H9 (cell line): ENCODE measurements around the gene SEMA7A. TPM values are rescaled to one million over a fixed set of nuclear protein-coding genes. Genes with fewer than 3 reads are reported as not detected.
A peak's percentile ranks its signal among the peaks of the same experiment; 100 is the strongest.
"Not testable (repeated sequence)": the region's sequence is repeated elsewhere in the genome, so short reads cannot be mapped to it uniquely, and the experiment has no call there.

Experiments
- DNase-seq: peaks from one replicate; pipeline ENCODE4 v3.0.0-alpha.2; 2017
- H2AFZ ChIP-seq: one replicate; pipeline ENCODE4 v1.6.1; 2013; ENCODE audit warnings: mild to moderate bottlenecking, low read length, control low read depth, moderate library complexity
- H2AK5ac ChIP-seq: 2 replicates; pipeline ENCODE4 v1.6.1; 2013; ENCODE audit warnings: low read length, control low read depth, mixed read lengths; ENCODE audit not compliant: insufficient read length
- H2BK120ac ChIP-seq: one replicate; pipeline ENCODE4 v1.6.1; 2013; ENCODE audit warnings: low read depth, mild to moderate bottlenecking, low read length, control low read depth, inconsistent platforms; ENCODE audit not compliant: poor library complexity, severe bottlenecking
- H2BK12ac ChIP-seq: 2 replicates; pipeline ENCODE4 v1.6.1; 2013; ENCODE audit warnings: low read length, control low read depth, mixed read lengths, low read depth; ENCODE audit not compliant: insufficient read length
- H2BK15ac ChIP-seq: 2 replicates; pipeline ENCODE4 v1.6.1; 2013; ENCODE audit warnings: low read depth, low read length, control low read depth
- H2BK20ac ChIP-seq: one replicate; pipeline ENCODE4 v1.6.1; 2013; ENCODE audit warnings: low read depth, mild to moderate bottlenecking, low read length, control low read depth, inconsistent platforms; ENCODE audit not compliant: poor library complexity, severe bottlenecking
- H2BK5ac ChIP-seq: 2 replicates; pipeline ENCODE4 v1.6.1; 2013; ENCODE audit warnings: low read length, control low read depth, mixed read lengths; ENCODE audit not compliant: insufficient read length
- H3K14ac ChIP-seq: 2 replicates; pipeline ENCODE4 v1.6.1; 2013; ENCODE audit warnings: low read length, control low read depth; ENCODE audit not compliant: insufficient read depth
- H3K18ac ChIP-seq: 2 replicates; pipeline ENCODE4 v1.6.1; 2013; ENCODE audit warnings: low read depth, mild to moderate bottlenecking, mixed read lengths, low read length, control low read depth; ENCODE audit not compliant: insufficient read length
- H3K23ac ChIP-seq: 2 replicates; pipeline ENCODE4 v1.6.1; 2013; ENCODE audit warnings: low read length, control low read depth, mixed read lengths, low read depth; ENCODE audit not compliant: insufficient read length
- H3K23me2 ChIP-seq: 2 replicates; pipeline ENCODE4 v1.6.1; 2013; ENCODE audit warnings: low read depth, mild to moderate bottlenecking, mixed read lengths, low read length, control low read depth; ENCODE audit not compliant: insufficient read length, poor library complexity, severe bottlenecking
- H3K27ac ChIP-seq: 2 replicates; pipeline ENCODE4 v1.5.1; 2013; ENCODE audit warnings: low read length, control low read depth, mixed read lengths, low read depth; ENCODE audit not compliant: insufficient read length
- H3K27me3 ChIP-seq: 2 replicates; pipeline ENCODE4 v1.6.1; 2013; ENCODE audit warnings: low read length, control low read depth, inconsistent platforms; ENCODE audit not compliant: insufficient read depth
- H3K4ac ChIP-seq: 2 replicates; pipeline ENCODE4 v1.6.1; 2013; ENCODE audit warnings: low read depth, mild to moderate bottlenecking, control low read depth, inconsistent platforms, low read length, moderate library complexity
- H3K4me1 ChIP-seq: 2 replicates; pipeline ENCODE4 v1.6.1; 2013; ENCODE audit warnings: low read length, control low read depth, inconsistent platforms; ENCODE audit not compliant: insufficient read depth
- H3K4me2 ChIP-seq: 2 replicates; pipeline ENCODE4 v1.6.1; 2013; ENCODE audit warnings: low read length, control low read depth, mixed read lengths; ENCODE audit not compliant: insufficient read length, insufficient read depth
- H3K56ac ChIP-seq: 2 replicates; pipeline ENCODE4 v1.6.1; 2013; ENCODE audit warnings: low read depth, mild to moderate bottlenecking, mixed read lengths, low read length, control low read depth; ENCODE audit not compliant: insufficient read length
- H3K79me1 ChIP-seq: 2 replicates; pipeline ENCODE4 v1.6.1; 2013; ENCODE audit warnings: low read depth, mild to moderate bottlenecking, moderate library complexity, low read length, control low read depth, inconsistent platforms; ENCODE audit not compliant: insufficient read depth, poor library complexity, severe bottlenecking
- H3K79me2 ChIP-seq: 2 replicates; pipeline ENCODE4 v1.6.1; 2013; ENCODE audit warnings: low read length, control low read depth, inconsistent platforms; ENCODE audit not compliant: insufficient read depth
- H3K9ac ChIP-seq: 2 replicates; pipeline ENCODE4 v1.6.1; 2013; ENCODE audit warnings: low read length, control low read depth, mixed read lengths; ENCODE audit not compliant: insufficient read length; ENCODE audit errors: extremely low read depth
- H3K9me3 ChIP-seq: one replicate; pipeline ENCODE4 v1.6.1; 2013; ENCODE audit warnings: low read depth, low read length, inconsistent platforms; ENCODE audit not compliant: control insufficient read depth
- H3T11ph ChIP-seq: one replicate; pipeline ENCODE4 v1.6.1; 2013; ENCODE audit warnings: mild to moderate bottlenecking, low read length, control low read depth, inconsistent platforms
- H4K20me1 ChIP-seq: one replicate; pipeline ENCODE4 v1.6.1; 2013; ENCODE audit not compliant: control insufficient read depth, insufficient read length, insufficient read depth
- H4K5ac ChIP-seq: 2 replicates; pipeline ENCODE4 v1.6.1; 2013; ENCODE audit warnings: low read depth, mild to moderate bottlenecking, mixed read lengths, low read length, control low read depth; ENCODE audit not compliant: insufficient read length
- H4K8ac ChIP-seq: replicated peaks from 2 replicates; pipeline ENCODE4 v1.6.1; 2013; ENCODE audit warnings: low read length, control low read depth, mixed read lengths, low read depth; ENCODE audit not compliant: insufficient read length
- H4K91ac ChIP-seq: 2 replicates; pipeline ENCODE4 v1.6.1; 2013; ENCODE audit warnings: low read depth, mild to moderate bottlenecking, moderate library complexity, mixed read lengths, low read length, control low read depth; ENCODE audit not compliant: insufficient read length
- H3K27ac Mint-ChIP-seq, 3 experiments: 2 replicates in 2 of 3; 3 replicates in 1 of 3; pipeline ENCODE4 v1.8.0; 2020 to 2021; ENCODE audit warnings: mixed read lengths in 3 of 3, mild to moderate bottlenecking in 1 of 3, moderate library complexity in 1 of 3
- H3K27me3 Mint-ChIP-seq: 2 replicates; pipeline ENCODE4 v1.8.0; 2021; ENCODE audit warnings: low read depth, mild to moderate bottlenecking, moderate library complexity, mixed read lengths
- H3K36me3 Mint-ChIP-seq, 3 experiments: 2 replicates in 2 of 3; 3 replicates in 1 of 3; pipeline ENCODE4 v1.8.0; 2020 to 2021; ENCODE audit warnings: low read depth in 3 of 3, mixed read lengths in 3 of 3; ENCODE audit not compliant: insufficient read depth in 1 of 3
- H3K4me1 Mint-ChIP-seq, 2 experiments: 2 replicates each; pipeline ENCODE4 v1.8.0; 2020; ENCODE audit warnings: mixed read lengths in 2 of 2
- H3K4me3 Mint-ChIP-seq, 2 experiments: 2 replicates in 1 of 2; 3 replicates in 1 of 2; pipeline ENCODE4 v1.8.0; 2020 to 2021; ENCODE audit warnings: mild to moderate bottlenecking in 2 of 2, mixed read lengths in 2 of 2, moderate library complexity in 1 of 2
- H3K9me3 Mint-ChIP-seq, 2 experiments: 2 replicates in 1 of 2; 3 replicates in 1 of 2; pipeline ENCODE4 v1.8.0; 2020; ENCODE audit warnings: mild to moderate bottlenecking in 2 of 2, mixed read lengths in 2 of 2, moderate library complexity in 1 of 2
- WGBS: extraction: QIAGEN DNeasy Blood & Tissue Kit; methylation state at CpG from one replicate; pipeline ENCODE4 v1.1.7; 2013; ENCODE audit warnings: missing lambda C conversion rate, low lambda C conversion rate, mixed read lengths; ENCODE audit not compliant: insufficient read length; ENCODE audit errors: extremely low coverage; 5-methylcytosine and 5-hydroxymethylcytosine counted together
- microRNA-seq: library from miRNA; unstranded; fragments of <30 nt; microRNA quantifications from one replicate; pipeline ENCODE4, GENCODE V29; 2020; ENCODE audit warnings: borderline microRNAs expressed
- total RNA-seq: library from RNA; stranded (reverse); gene quantifications from 2 replicates; pipeline ENCODE4 v1.2.1, GENCODE V29; 2021

Gene SEMA7A
- total RNA-seq, 1 experiment from 2014 or later, result 5.7 TPM

DNA sequence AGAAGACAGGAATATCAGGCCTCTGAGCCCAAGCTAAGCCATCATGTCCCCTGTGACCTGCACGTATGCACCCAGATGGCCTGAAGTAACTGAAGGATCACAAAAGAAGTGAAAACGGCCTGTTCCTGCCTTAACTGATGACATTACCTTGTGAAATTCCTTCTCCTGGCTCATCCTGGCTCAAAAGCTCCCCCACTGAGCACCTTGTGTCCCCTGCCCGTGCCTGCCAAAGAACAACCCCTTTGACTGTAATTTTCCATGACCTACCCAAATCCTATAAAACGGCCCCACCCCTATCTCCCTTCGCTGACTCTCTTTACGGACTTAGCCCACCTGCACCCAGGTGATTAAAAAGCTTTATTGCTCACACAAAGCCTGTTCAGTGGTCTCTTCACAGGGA, 74.4 kb downstream of the SEMA7A start:
- not testable (repeated sequence) for H3T11ph ChIP-seq, H2BK120ac ChIP-seq, H3K9ac ChIP-seq, H3K14ac ChIP-seq, H4K20me1 ChIP-seq, H4K91ac ChIP-seq, H3K27ac ChIP-seq, H3K27ac Mint-ChIP-seq, H3K79me1 ChIP-seq, H3K4me3 Mint-ChIP-seq, H3K23ac ChIP-seq, H3K4ac ChIP-seq, H3K4me1 ChIP-seq, H4K5ac ChIP-seq, H2BK12ac ChIP-seq, H3K23me2 ChIP-seq, H3K9me3 ChIP-seq, H3K18ac ChIP-seq, H2BK5ac ChIP-seq, H3K4me1 Mint-ChIP-seq, H4K8ac ChIP-seq, H2AK5ac ChIP-seq, H2BK20ac ChIP-seq, H2BK15ac ChIP-seq, H3K56ac ChIP-seq, H3K79me2 ChIP-seq, H3K4me2 ChIP-seq, H3K27me3 ChIP-seq, H2AFZ ChIP-seq
- peak; percentile 72 for DNase-seq
- no CpG with 5 or more reads among the region's 6 CpGs for WGBS
- Mint-ChIP-seq H3K36me3 (peaks cover 7 to 11% (median 11%) of the 10 kb centered on the region in 3 experiments), H3K27me3 (peaks cover 23% of the 10 kb centered on the region), H3K9me3 (peaks cover 8 to 15% of the 10 kb centered on the region in 2 experiments)

Small RNA genes lying within 50 kb of the gene (microRNA-seq; reads per million reads assigned to microRNA genes)
- not detected for gene MIR6881

Other genes with a start within 250 kb of the SEMA7A start
- 11.2 and 12.8 TPM in 2 replicates for gene STRA6, start 231.2 kb downstream of the SEMA7A start, total RNA-seq
- 4.5 and 4.6 TPM in 2 replicates for gene CCDC33, start 197.6 kb downstream of the SEMA7A start, total RNA-seq
- gene CYP11A1, start 66.3 kb downstream of the SEMA7A start, total RNA-seq, result 1.7 and 2.3 TPM in 2 replicates
- 47.5 and 48.7 TPM in 2 replicates for gene UBL7, start 27.2 kb upstream of the SEMA7A start, total RNA-seq
- gene ARID3B, start 107.3 kb upstream of the SEMA7A start, total RNA-seq, result 101 and 110 TPM in 2 replicates
- 40.8 and 41.0 TPM in 2 replicates for gene CLK3, start 181.9 kb upstream of the SEMA7A start, total RNA-seq